Measurements from ENCODE around the gene KRCC1. TPM values are rescaled to one million over a fixed set of nuclear protein-coding genes. Genes with fewer than 3 reads are reported as not detected.
"Not testable (repeated sequence)": the region's sequence is repeated elsewhere in the genome, so short reads cannot be mapped to it uniquely, and the experiment has no call there.

KRCC1 gene
- total RNA-seq, 2 experiments from 2014 or later: 18.9 to 20.4 TPM

DNA sequence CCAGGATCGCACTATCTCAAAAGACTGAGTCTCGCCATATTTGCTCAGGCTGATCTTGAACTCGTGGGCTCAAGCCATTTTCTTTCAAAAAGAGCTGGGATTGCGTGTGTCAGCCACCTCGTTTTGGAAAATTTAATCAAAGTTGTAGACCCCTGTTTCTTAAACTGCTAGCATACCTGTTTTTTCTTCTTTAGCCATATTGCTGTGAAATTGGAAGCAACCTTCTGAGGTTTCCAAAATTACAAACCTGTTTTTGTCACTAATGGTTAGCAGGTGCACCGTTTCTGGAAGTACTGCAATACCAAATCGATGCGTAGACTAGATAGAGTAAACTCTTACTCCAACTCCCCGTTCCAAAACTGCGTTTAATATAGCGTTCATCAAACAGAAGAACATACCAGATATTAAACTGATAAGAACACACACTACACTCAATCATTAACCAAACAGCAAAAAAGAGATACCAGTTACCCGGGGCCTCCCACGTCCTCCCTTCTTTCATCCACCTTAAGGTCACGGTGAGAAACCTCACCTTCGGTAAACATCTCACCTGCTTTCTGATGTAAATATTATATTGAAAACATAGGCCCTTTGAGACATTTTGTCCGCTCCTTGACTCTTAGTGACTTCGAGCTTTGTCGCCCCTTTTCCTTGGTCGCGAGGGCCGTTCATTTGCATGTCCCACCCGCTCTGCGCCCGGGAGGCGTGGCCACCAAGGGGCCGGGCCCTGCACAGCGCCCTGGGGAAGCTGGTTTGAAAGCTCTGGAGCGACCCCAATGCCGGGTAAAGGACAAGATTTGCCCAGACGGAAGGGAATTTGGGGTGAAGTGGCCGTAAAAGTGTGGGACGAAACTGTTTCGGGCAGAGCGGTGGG lies 39.3 kb downstream of the KRCC1 start, which contains the start of gene RNU2-63P:
TSS of gene RNU2-63P (minus strand) at position 462 of the 874 bp plus-strand sequence.
- ChIA-PET CTCF (interaction anchor here (0.8 to 1.9 kb wide), 3 partner anchors 14 to 44 kb away, joined by 3 to 8 read pairs (median 5); no protein-coding TSS in a partner anchor), POLR2A (interaction anchor here (0.5 to 3.2 kb wide), 14 partner anchors 9 to 1129 kb away, joined by 3 to 26 read pairs (median 4); no protein-coding TSS in a partner anchor)
- peaks cover 4% of the 10 kb centered on the region for H3K9me3 Mint-ChIP-seq (ENCODE audit: insufficient read depth)
- peak within 1 kb of the TSS; percentile 99 for H3K27ac Mint-ChIP-seq
- peaks cover 6% of the 10 kb centered on the region for H3K36me3 Mint-ChIP-seq (ENCODE audit: low read depth)
- H3K4me3 Mint-ChIP-seq: peak within 1 kb of the TSS; percentile 98
- no peaks in the 10 kb centered on the region for H3K27me3 Mint-ChIP-seq (ENCODE audit: low read depth)
- DNase-seq: peak; percentile 81
- H3K4me1 Mint-ChIP-seq (ENCODE audit: low read depth): peaks cover 28% of the 10 kb centered on the region
- peak; percentile 83 for ATAC-seq

DNA sequence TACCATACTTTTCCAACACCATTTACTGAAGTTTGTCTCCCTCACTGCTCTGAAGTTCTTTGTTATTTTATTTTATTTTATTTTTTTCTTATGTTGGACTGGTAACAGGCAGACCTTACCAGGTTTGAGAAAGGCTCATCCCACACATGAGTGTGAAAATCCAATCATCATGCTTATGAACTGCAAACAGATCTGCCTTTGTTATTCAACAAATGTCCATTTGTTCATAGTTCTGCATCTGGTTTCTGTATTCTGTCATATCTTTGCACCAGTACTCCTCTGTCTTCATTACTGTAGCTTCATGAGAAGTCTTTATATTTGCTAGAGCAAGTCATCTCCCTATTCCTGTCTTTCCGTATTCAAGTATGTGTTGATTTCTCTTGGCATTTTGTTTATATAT lies 44.6 kb downstream of the KRCC1 start:
- Mint-ChIP-seq H3K4me1 (ENCODE audit: low read depth) (peaks cover 3% of the 10 kb centered on the region), H3K9me3 (ENCODE audit: insufficient read depth) (no peaks in the 10 kb centered on the region), H3K27ac (no peak overlapping the region), H3K4me3 (no peak overlapping the region), H3K36me3 (ENCODE audit: low read depth) (no peaks in the 10 kb centered on the region), H3K27me3 (ENCODE audit: low read depth) (peaks cover 2% of the 10 kb centered on the region)
- CTCF ChIA-PET: interaction anchor here (1.8 kb wide), 1 partner anchor 9 kb away, joined by 6 read pairs; no protein-coding TSS in a partner anchor
- DNase-seq (no peak), ATAC-seq (no peak)
- POLR2A ChIA-PET: no interaction called here

- ATAC-seq (no peak), DNase-seq (no peak)
- H3K4me3 Mint-ChIP-seq: no peak overlapping the region
- ChIA-PET POLR2A (no interaction called here), CTCF (interaction anchor here (0.7 to 1.8 kb wide), 3 partner anchors 8 to 95 kb away, joined by 3 to 6 read pairs (median 3); no protein-coding TSS in a partner anchor)
- H3K4me1 Mint-ChIP-seq (ENCODE audit: low read depth): no peaks in the 10 kb centered on the region
- H3K36me3 Mint-ChIP-seq (ENCODE audit: low read depth): no peaks in the 10 kb centered on the region
- H3K9me3 Mint-ChIP-seq (ENCODE audit: insufficient read depth): no peaks in the 10 kb centered on the region
- no peak overlapping the region for H3K27ac Mint-ChIP-seq
- H3K27me3 Mint-ChIP-seq (ENCODE audit: low read depth): peaks cover 2% of the 10 kb centered on the region
These were observed 45.4 kb downstream of the KRCC1 start for GRCh38 chr2:88010136-88010535.

- ATAC-seq (no peak), DNase-seq (no peak)
- Mint-ChIP-seq H3K4me1 (ENCODE audit: low read depth) (no peaks in the 10 kb centered on the region), H3K27ac (no peak overlapping the region), H3K27me3 (ENCODE audit: low read depth) (peaks cover 4% of the 10 kb centered on the region), H3K4me3 (no peak overlapping the region), H3K9me3 (ENCODE audit: insufficient read depth) (no peaks in the 10 kb centered on the region), H3K36me3 (ENCODE audit: low read depth) (no peaks in the 10 kb centered on the region)
- POLR2A ChIA-PET: interaction anchor here (3.2 kb wide), 1 partner anchor 9 kb away, joined by 20 read pairs; the partner anchor contains the start of gene RNU2-63P
- CTCF ChIA-PET: no interaction called here
These were observed 48.6 kb downstream of the KRCC1 start for GRCh38 chr2:88006912-88007439.

- H3K9me3 Mint-ChIP-seq (ENCODE audit: insufficient read depth): no peaks in the 10 kb centered on the region
- ATAC-seq: no peak
- H3K27ac Mint-ChIP-seq: no peak overlapping the region
- DNase-seq: no peak
- peaks cover 4% of the 10 kb centered on the region for H3K27me3 Mint-ChIP-seq (ENCODE audit: low read depth)
- peaks cover 5% of the 10 kb centered on the region for H3K4me1 Mint-ChIP-seq (ENCODE audit: low read depth)
- no peak overlapping the region for H3K4me3 Mint-ChIP-seq
- H3K36me3 Mint-ChIP-seq (ENCODE audit: low read depth): no peaks in the 10 kb centered on the region
- ChIA-PET CTCF (no interaction called here), POLR2A (interaction anchor here (0.5 to 3.2 kb wide), 2 partner anchors 10 to 60 kb away, joined by 3 to 20 read pairs; partner anchors contain the start of gene RNU2-63P)
These were observed 49.8 kb downstream of the KRCC1 start for GRCh38 chr2:88005776-88006175.

- Mint-ChIP-seq H3K9me3 (ENCODE audit: insufficient read depth) (no peaks in the 10 kb centered on the region), H3K4me1 (ENCODE audit: low read depth) (peaks cover 5% of the 10 kb centered on the region), H3K4me3 (no peak overlapping the region), H3K27me3 (ENCODE audit: low read depth) (peaks cover 3% of the 10 kb centered on the region), H3K27ac (no peak overlapping the region), H3K36me3 (ENCODE audit: low read depth) (no peaks in the 10 kb centered on the region)
- POLR2A ChIA-PET: interaction anchor here (3.2 kb wide), 1 partner anchor 13 kb away, joined by 20 read pairs; the partner anchor contains the start of gene RNU2-63P
- ATAC-seq (no peak), DNase-seq (no peak)
- CTCF ChIA-PET: interaction anchor here (2.7 kb wide), 1 partner anchor 57 kb away, joined by 15 read pairs; no protein-coding TSS in a partner anchor
These were observed 52.4 kb downstream of the KRCC1 start for GRCh38 chr2:88003074-88003755.

GRCh38 chr2:88002359-88002707 lies 53.2 kb downstream of the KRCC1 start:
- ATAC-seq (no peak), DNase-seq (no peak)
- Mint-ChIP-seq H3K9me3 (ENCODE audit: insufficient read depth) (no peaks in the 10 kb centered on the region), H3K27me3 (ENCODE audit: low read depth) (peaks cover 3% of the 10 kb centered on the region), H3K4me1 (ENCODE audit: low read depth) (peaks cover 5% of the 10 kb centered on the region), H3K36me3 (ENCODE audit: low read depth) (no peaks in the 10 kb centered on the region), H3K4me3 (no peak overlapping the region), H3K27ac (no peak overlapping the region)
- ChIA-PET CTCF (interaction anchor here (0.9 to 2.7 kb wide), 7 partner anchors 8 to 176 kb away, joined by 3 to 15 read pairs (median 7); partner anchors contain the start of gene RNU2-63P), POLR2A (interaction anchor here (1.2 kb wide), 1 partner anchor 14 kb away, joined by 9 read pairs; the partner anchor contains the start of gene RNU2-63P)

DNA sequence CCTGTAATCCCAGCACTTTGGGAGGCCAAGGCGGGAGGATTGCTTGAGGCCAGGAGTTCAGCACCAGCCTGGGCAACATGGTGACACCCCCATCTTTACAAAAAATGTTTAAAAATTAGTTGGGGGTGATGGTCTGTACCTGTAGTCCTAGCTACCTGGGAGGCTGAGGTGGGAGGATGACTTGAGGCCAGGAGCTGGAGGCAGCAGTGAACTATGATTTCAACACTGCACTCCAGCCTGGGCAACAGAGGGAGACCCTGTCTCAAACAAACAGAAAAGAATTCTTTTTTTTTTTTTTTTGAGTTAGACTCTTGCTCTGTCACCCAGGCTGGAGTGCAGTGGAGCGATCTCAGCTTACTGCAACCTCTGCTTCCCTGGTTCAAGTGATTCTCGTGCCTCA lies 55.1 kb downstream of the KRCC1 start:
- ATAC-seq; DNase-seq; H3K27me3 Mint-ChIP-seq (ENCODE audit: low read depth); H3K27ac Mint-ChIP-seq; H3K4me1 Mint-ChIP-seq (ENCODE audit: low read depth); H3K36me3 Mint-ChIP-seq (ENCODE audit: low read depth); H3K4me3 Mint-ChIP-seq; POLR2A ChIA-PET; H3K9me3 Mint-ChIP-seq (ENCODE audit: insufficient read depth): not testable (repeated sequence)
- CTCF ChIA-PET: interaction anchor here (1.7 to 2.7 kb wide), 2 partner anchors 12 to 60 kb away, joined by 7 to 15 read pairs; no protein-coding TSS in a partner anchor

- Mint-ChIP-seq H3K4me3 (no peak overlapping the region), H3K27ac (no peak overlapping the region), H3K27me3 (ENCODE audit: low read depth) (no peaks in the 10 kb centered on the region), H3K36me3 (ENCODE audit: low read depth) (no peaks in the 10 kb centered on the region), H3K4me1 (ENCODE audit: low read depth) (peaks cover 1% of the 10 kb centered on the region), H3K9me3 (ENCODE audit: insufficient read depth) (no peaks in the 10 kb centered on the region)
- CTCF ChIA-PET: no interaction called here
- no peak for DNase-seq
- no peak for ATAC-seq
- POLR2A ChIA-PET: no interaction called here
These were observed 59.0 kb downstream of the KRCC1 start for GRCh38 chr2:87996570-87996969.

- H3K9me3 Mint-ChIP-seq (ENCODE audit: insufficient read depth): no peaks in the 10 kb centered on the region
- H3K4me3 Mint-ChIP-seq: no peak overlapping the region
- DNase-seq (no peak), ATAC-seq (no peak)
- no peak overlapping the region for H3K27ac Mint-ChIP-seq
- POLR2A ChIA-PET: no interaction called here
- CTCF ChIA-PET: no interaction called here
- no peaks in the 10 kb centered on the region for H3K4me1 Mint-ChIP-seq (ENCODE audit: low read depth)
- no peaks in the 10 kb centered on the region for H3K36me3 Mint-ChIP-seq (ENCODE audit: low read depth)
- H3K27me3 Mint-ChIP-seq (ENCODE audit: low read depth): no peaks in the 10 kb centered on the region
These were observed 59.8 kb downstream of the KRCC1 start for GRCh38 chr2:87995756-87996155.

DNA sequence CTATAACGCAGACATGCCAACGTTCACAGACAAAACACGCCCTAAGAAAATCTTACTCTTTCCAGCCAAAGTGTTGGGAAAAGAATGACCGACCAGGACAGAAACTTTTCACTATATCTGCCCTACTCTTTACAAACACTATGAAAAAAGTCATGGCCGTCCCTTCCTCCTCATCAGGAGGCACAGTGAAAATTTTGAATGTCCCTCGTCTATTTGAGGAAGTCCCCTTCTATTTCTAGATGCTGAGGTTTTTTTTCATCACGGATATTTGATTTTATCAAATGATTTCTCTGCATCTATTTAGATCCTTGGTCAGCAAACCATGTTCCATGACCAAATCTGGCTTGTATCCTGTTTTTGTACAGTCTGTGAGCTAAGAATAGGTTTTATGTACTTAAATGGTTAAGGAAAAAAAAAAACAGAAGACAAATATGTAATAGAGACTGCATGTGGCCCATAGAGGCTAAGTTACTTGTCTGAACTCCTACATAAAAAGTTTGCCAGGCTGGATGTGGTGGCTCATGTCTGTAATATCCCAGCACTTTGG lies 61.2 kb downstream of the KRCC1 start:
- H3K27me3 Mint-ChIP-seq (ENCODE audit: low read depth); DNase-seq; H3K4me1 Mint-ChIP-seq (ENCODE audit: low read depth); H3K4me3 Mint-ChIP-seq; ATAC-seq; POLR2A ChIA-PET; H3K9me3 Mint-ChIP-seq (ENCODE audit: insufficient read depth); H3K27ac Mint-ChIP-seq; H3K36me3 Mint-ChIP-seq (ENCODE audit: low read depth); CTCF ChIA-PET: not testable (repeated sequence)

Measured in activated CD8-positive, alpha-beta T cell treated with anti-CD3 and anti-CD28 coated beads, Interleukin-2, amount 10 ng/mL, durations not matched to agents 7 days and 5 days (primary cell).